ENCODE results near the gene MCAM. TPM values are rescaled to one million over a fixed set of nuclear protein-coding genes. Genes with fewer than 3 reads are reported as not detected.

Gene MCAM
- total RNA-seq, 1 experiment from 2014 or later, result 187 TPM

- peak; percentile 96 for DNase-seq (ENCODE audit: extremely low read depth, low read depth)
Measured at GRCh38 chr11:119334174-119334930, 17.4 kb upstream of the MCAM start, which contains the start of gene RNF26. TSS of gene RNF26 (plus strand) at chr11:119334527. CDS start at chr11:119335123, 596 bp downstream.

GRCh38 chr11:119332111-119332765, 15.3 kb upstream of the MCAM start:
- DNase-seq (ENCODE audit: extremely low read depth, low read depth), result no peak

GRCh38 chr11:119330237-119330636, 13.3 kb upstream of the MCAM start:
- no peak for DNase-seq (ENCODE audit: extremely low read depth, low read depth)

- no peak for DNase-seq (ENCODE audit: extremely low read depth, low read depth)
Measured at GRCh38 chr11:119329320-119329719, 12.4 kb upstream of the MCAM start.

- no peak for DNase-seq (ENCODE audit: extremely low read depth, low read depth)
Measured at GRCh38 chr11:119324189-119324588, 7.3 kb upstream of the MCAM start.

- no peak for DNase-seq (ENCODE audit: extremely low read depth, low read depth)
Measured at GRCh38 chr11:119323532-119324033, 6.7 kb upstream of the MCAM start.

- DNase-seq (ENCODE audit: extremely low read depth, low read depth), result no peak
Measured at GRCh38 chr11:119322921-119323531, 6.1 kb upstream of the MCAM start.

- no peak for DNase-seq (ENCODE audit: extremely low read depth, low read depth)
Measured at GRCh38 chr11:119322360-119322739, 5.4 kb upstream of the MCAM start.

GRCh38 chr11:119320776-119321524, 4.0 kb upstream of the MCAM start:
- DNase-seq (ENCODE audit: extremely low read depth, low read depth), result no peak

GRCh38 chr11:119320240-119320775, 3.4 kb upstream of the MCAM start:
- no peak for DNase-seq (ENCODE audit: extremely low read depth, low read depth)

- no peak for DNase-seq (ENCODE audit: extremely low read depth, low read depth)
Measured at GRCh38 chr11:119319700-119320239, 2.8 kb upstream of the MCAM start.

- DNase-seq (ENCODE audit: extremely low read depth, low read depth), result no peak
Measured at GRCh38 chr11:119319136-119319699, 2.3 kb upstream of the MCAM start.

GRCh38 chr11:119318240-119319135, 1.6 kb upstream of the MCAM start:
- DNase-seq (ENCODE audit: extremely low read depth, low read depth), result no peak

GRCh38 chr11:119317592-119318239, 786 bp upstream of the MCAM start:
- no peak for DNase-seq (ENCODE audit: extremely low read depth, low read depth)

GRCh38 chr11:119316016-119316728, 758 bp downstream of the MCAM start:
- DNase-seq (ENCODE audit: extremely low read depth, low read depth), result no peak

GRCh38 chr11:119315131-119316015, 1.6 kb downstream of the MCAM start:
- no peak for DNase-seq (ENCODE audit: extremely low read depth, low read depth)

GRCh38 chr11:119314726-119315125, 2.2 kb downstream of the MCAM start:
- DNase-seq (ENCODE audit: extremely low read depth, low read depth), result no peak

Measured in NCI-H460 (cell line).